GM12878 (cell line): Measurements from ENCODE around the gene TPGS1. TPM values are rescaled to one million over a fixed set of nuclear protein-coding genes. Genes with fewer than 3 reads are reported as not detected.

Source experiments
- ATAC-seq: fragments of 200-7000 bp; cut with Tn5 transposase; 3 replicates; pipeline ENCODE4 v1.9.1; 2020; ENCODE audit warnings: mild to moderate bottlenecking, moderate library complexity
- BruUV-seq: library from RNA; stranded (reverse); fragments of 400-500 nt; replicated peaks from 2 replicates; lab custom pipeline; 2021; lab: Mats Ljungman, UMichigan
- CTCF ChIA-PET: fragments of 300-600 bp; sonication (Branson Sonifier 250); formaldehyde crosslinking; extraction: SDS; loops from one replicate; lab custom pipeline; 2021; ENCODE audit warnings: inconsistent platforms; lab: Yijun Ruan, JAX
- POLR2A ChIA-PET: fragments of 350-600 bp; formaldehyde crosslinking; extraction: SDS; loops from one replicate; lab custom pipeline; 2021; ENCODE audit warnings: inconsistent platforms; lab: Charles Lee
- RAD21 ChIA-PET: fragments of 300-600 bp; sonication (Branson Sonifier 250); formaldehyde crosslinking; loops from one replicate; lab custom pipeline; 2023; ENCODE audit warnings: antibody characterized with exemption; ENCODE audit not compliant: unreplicated experiment; lab: Charles Lee
- SMC1A ChIA-PET: fragments of 300-600 bp; sonication (Branson Sonifier 250); formaldehyde crosslinking; loops from one replicate; lab custom pipeline; 2023; ENCODE audit not compliant: unreplicated experiment, uncharacterized antibody; lab: Charles Lee
- DNase-seq: peaks from one replicate; pipeline ENCODE4 v3.0.0-alpha.2; 2011; ENCODE audit warnings: low read depth, low spot score
- FAIRE-seq: peaks from 3 replicates; lab custom pipeline; 2011; peaks lifted over from hg19 to GRCh38; lab: Jason Lieb, UNC
- H2AFZ ChIP-seq: 2 replicates; pipeline ENCODE4 v1.6.0; 2011; ENCODE audit warnings: low read depth, low read length, control low read depth; ENCODE audit not compliant: control insufficient read depth
- H3K27ac ChIP-seq: 2 replicates; pipeline ENCODE4 v1.5.1; 2011; ENCODE audit warnings: control low read depth; ENCODE audit not compliant: control insufficient read depth, insufficient read depth
- H3K27me3 ChIP-seq, 2 experiments: replicated peaks in 1 of 2; 2 replicates each; pipeline versions ENCODE4 v1.6.0 to v1.6.1; 2011; ENCODE audit warnings: low read length in 1 of 2; ENCODE audit not compliant: control insufficient read depth in 2 of 2, insufficient read depth in 2 of 2
- H3K36me3 ChIP-seq, 2 experiments: 2 replicates each; pipeline ENCODE4 v1.5.1; 2011; ENCODE audit warnings: low read length in 1 of 2; ENCODE audit not compliant: control insufficient read depth in 2 of 2, insufficient read depth in 2 of 2
- H3K4me1 ChIP-seq: 2 replicates; pipeline ENCODE4 v1.6.1; 2011; ENCODE audit warnings: mild to moderate bottlenecking, low read length, moderate library complexity, mixed read lengths; ENCODE audit not compliant: control insufficient read depth, insufficient read depth
- H3K4me2 ChIP-seq: 2 replicates; pipeline ENCODE4 v1.6.0; 2011; ENCODE audit warnings: control low read depth; ENCODE audit not compliant: control insufficient read depth, insufficient read depth
- H3K4me3 ChIP-seq: fragments of 200-600 bp; sonication (generic); 2 replicates; pipeline ENCODE4 v1.5.1; 2016
- H3K79me2 ChIP-seq: 2 replicates; pipeline ENCODE4 v1.6.0; 2011; ENCODE audit warnings: low read length; ENCODE audit not compliant: control insufficient read depth, insufficient read depth
- H3K9ac ChIP-seq: 2 replicates; pipeline ENCODE4 v1.8.0; 2011; ENCODE audit warnings: low read length, control low read depth, mixed read lengths; ENCODE audit not compliant: control insufficient read depth, insufficient read depth
- H3K9me3 ChIP-seq: replicated peaks from 3 replicates; pipeline ENCODE4 v1.5.1; 2011; ENCODE audit warnings: mild to moderate bottlenecking, low read length; ENCODE audit not compliant: control insufficient read depth, insufficient read depth
- H4K20me1 ChIP-seq: 2 replicates; pipeline ENCODE4 v1.6.0; 2011; ENCODE audit not compliant: control insufficient read depth, insufficient read depth
- ATF3 ChIP-seq: IDR thresholded peaks from 2 replicates; pipeline ENCODE4 v1.6.1; 2011; ENCODE audit warnings: low read depth, mild to moderate bottlenecking, low read length, moderate library complexity, borderline replicate concordance; ENCODE audit errors: extremely low read depth
- CHD1 ChIP-seq: IDR thresholded peaks from 2 replicates; pipeline ENCODE4 v1.6.1; 2012; ENCODE audit warnings: low read depth, low read length, improper control_type of control experiment
- CHD2 ChIP-seq: IDR thresholded peaks from 2 replicates; pipeline ENCODE4 v1.6.1; 2011; ENCODE audit warnings: low read depth, low read length, improper control_type of control experiment, borderline replicate concordance
- MEF2A ChIP-seq: IDR thresholded peaks from 2 replicates; pipeline ENCODE4 v1.6.1; 2011; ENCODE audit warnings: low read depth, mild to moderate bottlenecking, low read length, moderate library complexity; ENCODE audit not compliant: insufficient read depth
- MYC ChIP-seq: IDR thresholded peaks from 2 replicates; pipeline ENCODE4 v1.6.1; 2011; ENCODE audit warnings: mild to moderate bottlenecking, low read length, moderate library complexity, inconsistent platforms; ENCODE audit not compliant: insufficient read depth, insufficient replicate concordance, insufficient read length, severe bottlenecking
- REST ChIP-seq: IDR thresholded peaks from 2 replicates; pipeline ENCODE4 v1.6.1; 2012; ENCODE audit warnings: mild to moderate bottlenecking, low read depth, low read length
- SIX5 ChIP-seq: IDR thresholded peaks from 2 replicates; pipeline ENCODE4 v1.6.1; 2011; ENCODE audit warnings: mild to moderate bottlenecking, low read depth, low read length, moderate library complexity; ENCODE audit not compliant: severe bottlenecking
- SMC3 ChIP-seq: IDR thresholded peaks from 2 replicates; pipeline ENCODE4 v1.6.1; 2011; ENCODE audit warnings: low read length, improper control_type of control experiment, borderline replicate concordance
- SP1 ChIP-seq: IDR thresholded peaks from one replicate; pipeline ENCODE4 v1.6.1; 2011; ENCODE audit warnings: low read depth, low read length
- TCF12 ChIP-seq: IDR thresholded peaks from 2 replicates; pipeline ENCODE4 v1.6.1; 2011; ENCODE audit warnings: low read depth, mild to moderate bottlenecking, low read length
- ZBTB11 ChIP-seq: fragments of 450-650 bp; formaldehyde crosslinking; IDR thresholded peaks from 2 replicates; pipeline ENCODE4 v1.5.0; 2022; ENCODE audit warnings: mild to moderate bottlenecking, missing genetic modification characterization
- ZNF207 ChIP-seq: fragments of 450-650 bp; IDR thresholded peaks from 2 replicates; pipeline ENCODE4 v1.6.1; 2014; ENCODE audit warnings: antibody characterized with exemption, mild to moderate bottlenecking, borderline replicate concordance
- WGBS: methylation state at CpG from one replicate; pipeline ENCODE4 v1.1.6; 2016; ENCODE audit warnings: low lambda C conversion rate; ENCODE audit not compliant: insufficient replicate concordance, insufficient coverage; ENCODE audit errors: missing lambda C conversion rate; 5-methylcytosine and 5-hydroxymethylcytosine counted together
- in situ Hi-C: fragments of 300-500 bp; cut with MboI; formaldehyde crosslinking; loops from 9 replicates; pipeline ENCODE4 v1.14.3; 2018; ENCODE audit warnings: mixed read lengths
- intact Hi-C: fragments of 100-400 bp; cut with micrococcal nuclease; formaldehyde crosslinking; loops from one replicate; pipeline ENCODE4 v1.14.2; 2022; ENCODE audit not compliant: unreplicated experiment
- polyA plus RNA-seq, 11 experiments: library from polyadenylated mRNA; depleted of rRNA in 4 of 11; unstranded in 6 of 11; stranded (reverse) in 5 of 11; fragments of >200 nt; fragmentation: Nextera tagmentation in 4 of 11; fragmentation: Illumina TruSeq in 1 of 11; extraction: Ambion mirVana in 4 of 11; extraction: Trizol in 1 of 11; gene quantifications; 1 replicate in 1 of 11; 2 replicates in 10 of 11; pipeline versions ENCODE4 v1.2.1 to v1.2.3, GENCODE V29; 2011 to 2016; ENCODE audit warnings: inconsistent platforms in 2 of 11, missing spikeins in 2 of 11, low read depth in 1 of 11
- total RNA-seq, 4 experiments: library from RNA; depleted of rRNA in 3 of 4; stranded (reverse); fragments of >200 nt in 3 of 4; fragmentation: Illumina TruSeq in 1 of 4; extraction: Trizol in 1 of 4; gene quantifications; 2 replicates each; pipeline versions ENCODE4 v1.2.1 to v1.2.3, GENCODE V29; 2013 to 2021

The TPGS1 gene
- total and polyA plus RNA-seq, 10 of the 15 experiments (the other 5 are each of a cell fraction or from before 2014, with no cell fraction given), result 0.24 to 24.7 (median 7.7) TPM; not detected in 2

- 28% methylated on average over 40 of the region's 60 CpGs for WGBS
- in situ Hi-C loops (no loop called here), intact Hi-C loops (no loop called here)
- Histone ChIP-seq H3K79me2 (no peaks in the 10 kb centered on the region), H3K4me2 (no peak overlapping the region), H3K4me3 (no peak overlapping the region), H2AFZ (no peak overlapping the region), H3K36me3 (no peaks in the 10 kb centered on the region), H3K4me1 (no peaks in the 10 kb centered on the region), H3K9me3 (no peaks in the 10 kb centered on the region), H3K27ac (no peak overlapping the region), H3K27me3 (no peaks in the 10 kb centered on the region), H4K20me1 (no peaks in the 10 kb centered on the region), H3K9ac (no peak overlapping the region)
- FAIRE-seq, result no peak
- no peak for ATAC-seq
- POLR2A ChIA-PET, result no interaction called here
- no TSS peak for BruUV-seq
- no peak for TF ChIP-seq ATF3
- no peak for TF ChIP-seq SMC3
- TF ChIP-seq MEF2A, result no peak
- TF ChIP-seq SP1, result no peak
- TF ChIP-seq SIX5, result no peak
- no peak for TF ChIP-seq CHD1
- TF ChIP-seq REST, result no peak
- no peak for TF ChIP-seq ZBTB11 (CRISPR knock-in tag)
- no peak for TF ChIP-seq CHD2
- TF ChIP-seq TCF12, result no peak
- TF ChIP-seq MYC, result no peak
- no peak for TF ChIP-seq ZNF207
- CTCF ChIA-PET, result no interaction called here
- DNase-seq, result no peak
- RAD21 ChIA-PET, result no interaction called here
- SMC1A ChIA-PET, result no interaction called here
Measured at GRCh38 chr19:461721-462551, 45.4 kb upstream of the TPGS1 start.
